B cell (primary cell): ENCODE results near the gene MCF2L. TPM values are rescaled to one million over a fixed set of nuclear protein-coding genes. Genes with fewer than 3 reads are reported as not detected.

Experiments
- ATAC-seq: fragments of 200-7000 bp; cut with Tn5 transposase; one replicate; pipeline ENCODE4 v1.10.0; 2021; ENCODE audit warnings: low read depth, mild to moderate bottlenecking, moderate number of reproducible peaks, moderate library complexity
- CTCF ChIA-PET: fragments of 350-600 bp; sonication (Branson Sonifier 250); formaldehyde crosslinking; loops from one replicate; lab custom pipeline; 2021; ENCODE audit warnings: antibody characterized with exemption, inconsistent platforms; lab: Charles Lee
- POLR2A ChIA-PET: fragments of 350-600 bp; sonication (Branson Sonifier 250); formaldehyde crosslinking; loops from one replicate; lab custom pipeline; 2021; ENCODE audit warnings: antibody characterized with exemption; lab: Charles Lee
- DNase-seq: peaks from one replicate; pipeline ENCODE4 v3.0.0; 2013
- H2AFZ ChIP-seq: 2 replicates; pipeline ENCODE4 v1.6.1; 2012; ENCODE audit warnings: mild to moderate bottlenecking, low read depth, low read length; ENCODE audit not compliant: insufficient read depth, poor library complexity, severe bottlenecking
- H3K27ac ChIP-seq, 2 donors: 1 replicate in 1 of 2; 2 replicates in 1 of 2; pipeline ENCODE4 v1.5.1; 2012 to 2013; ENCODE audit warnings: low read length in 2 of 2, mild to moderate bottlenecking in 2 of 2, moderate library complexity in 1 of 2
- H3K27me3 ChIP-seq, 4 experiments: fragments of 200-600 bp in 1 of 4; sonication (generic) in 1 of 4; replicated peaks in 1 of 4; 1 replicate in 2 of 4; 2 replicates in 2 of 4; pipeline versions ENCODE4 v1.6.1 to v1.7.0; 2013 to 2016; ENCODE audit warnings: low read length in 3 of 4, mild to moderate bottlenecking in 2 of 4, mixed read lengths in 1 of 4, moderate library complexity in 1 of 4; ENCODE audit not compliant: insufficient read depth in 4 of 4, control insufficient read depth in 3 of 4; ENCODE audit errors: control extremely low read depth in 1 of 4
- H3K36me3 ChIP-seq, 2 experiments: replicated peaks in 1 of 2; 1 replicate in 1 of 2; 2 replicates in 1 of 2; pipeline versions ENCODE4 v1.6.1 to v1.7.1; 2013; ENCODE audit warnings: low read length in 1 of 2; ENCODE audit not compliant: insufficient read depth in 2 of 2, control insufficient read depth in 1 of 2; ENCODE audit errors: control extremely low read depth in 1 of 2, extremely low read depth in 1 of 2
- H3K4me1 ChIP-seq, 2 donors: fragments of 200-600 bp in 1 of 2; sonication (generic) in 1 of 2; 1 replicate in 1 of 2; 2 replicates in 1 of 2; pipeline versions ENCODE4 v1.5.1 to v1.6.1; 2013 to 2017; ENCODE audit warnings: low read length in 2 of 2; ENCODE audit not compliant: control insufficient read depth in 2 of 2, insufficient read depth in 2 of 2
- H3K4me2 ChIP-seq: replicated peaks from 2 replicates; pipeline ENCODE3; 2012; ENCODE audit warnings: mild to moderate bottlenecking, low read depth, low read length; ENCODE audit not compliant: poor library complexity, severe bottlenecking
- H3K4me3 ChIP-seq, 5 experiments: fragments of 200-600 bp in 1 of 5; sonication (generic) in 1 of 5; 1 replicate in 3 of 5; 2 replicates in 2 of 5; pipeline versions ENCODE4 v1.5.1 to v1.7.0; 2011 to 2016; ENCODE audit warnings: low read length in 4 of 5, mild to moderate bottlenecking in 4 of 5, low read depth in 2 of 5, control low read depth in 1 of 5, moderate library complexity in 1 of 5; ENCODE audit not compliant: insufficient read depth in 1 of 5; ENCODE audit errors: control extremely low read depth in 1 of 5, extremely low read depth in 1 of 5
- H3K79me2 ChIP-seq: fragments of 200-600 bp; sonication (generic); one replicate; pipeline ENCODE4 v1.6.0; 2016; ENCODE audit warnings: low read length; ENCODE audit not compliant: control insufficient read depth, insufficient read depth
- H3K9ac ChIP-seq: fragments of 200-600 bp; sonication (generic); 2 replicates; pipeline ENCODE4 v1.6.1; 2017; ENCODE audit warnings: mild to moderate bottlenecking, low read length, moderate library complexity
- H3K9me3 ChIP-seq, 3 donors: one replicate each; pipeline versions ENCODE4 v1.6.1 to v1.7.1; 2013; ENCODE audit warnings: low read length in 2 of 3; ENCODE audit not compliant: control insufficient read depth in 2 of 3, insufficient read depth in 1 of 3; ENCODE audit errors: control extremely low read depth in 1 of 3
- H4K20me1 ChIP-seq: 2 replicates; pipeline ENCODE4 v1.6.0; 2012; ENCODE audit warnings: mild to moderate bottlenecking, low read length; ENCODE audit not compliant: insufficient read depth, control insufficient read depth, poor library complexity, severe bottlenecking
- H3K27ac Mint-ChIP-seq: one replicate; pipeline ENCODE4 v1.8.0; 2021; ENCODE audit warnings: mixed read lengths
- H3K27me3 Mint-ChIP-seq: one replicate; pipeline ENCODE4 v1.8.0; 2021; ENCODE audit warnings: mixed read lengths
- H3K4me1 Mint-ChIP-seq: one replicate; pipeline ENCODE4 v1.8.0; 2021; ENCODE audit warnings: mixed read lengths
- H3K4me3 Mint-ChIP-seq: one replicate; pipeline ENCODE4 v1.8.0; 2021; ENCODE audit warnings: mixed read lengths
- H3K9me3 Mint-ChIP-seq: one replicate; pipeline ENCODE4 v1.8.0; 2022; ENCODE audit warnings: mixed read lengths; ENCODE audit not compliant: insufficient read depth
- EZH2 ChIP-seq: IDR thresholded peaks from 2 replicates; pipeline ENCODE4 v1.6.1; 2012; ENCODE audit warnings: borderline replicate concordance, low read depth, mild to moderate bottlenecking, moderate library complexity, low read length; ENCODE audit not compliant: insufficient read depth, poor library complexity, severe bottlenecking
- WGBS: methylation state at CpG from one replicate; pipeline ENCODE4 v1.1.5; 2013; ENCODE audit warnings: missing lambda C conversion rate; ENCODE audit not compliant: insufficient coverage; 5-methylcytosine and 5-hydroxymethylcytosine counted together
- intact Hi-C: fragments of 100-400 bp; cut with micrococcal nuclease; formaldehyde crosslinking; loops from one replicate; pipeline ENCODE4 v1.10.0; 2022
- polyA plus RNA-seq: library from polyadenylated mRNA; depleted of rRNA; stranded (reverse); fragments of >200 nt; gene quantifications from 2 replicates; pipeline ENCODE4 v1.2.3, GENCODE V29; 2012
- total RNA-seq, 2 donors: library from RNA; stranded (reverse); fragments of 120-200 nt in 1 of 2; gene quantifications; 1 replicate in 1 of 2; 2 replicates in 1 of 2; pipeline versions ENCODE4 v1.2.3 to v1.2.4, GENCODE V29; 2013 to 2022
- TF ChIP-seq, protein P1 (sequence below): fragments of 200-600 bp; IDR thresholded peaks from one replicate; pipeline ENCODE4 v1.8.0; 2022; ENCODE audit warnings: antibody characterized with exemption, mild to moderate bottlenecking

The MCF2L gene
- total and polyA plus RNA-seq, 2 donors (not counting 1 experiment from before 2014, with no cell fraction given): 3.7 to 8.2 TPM

DNA sequence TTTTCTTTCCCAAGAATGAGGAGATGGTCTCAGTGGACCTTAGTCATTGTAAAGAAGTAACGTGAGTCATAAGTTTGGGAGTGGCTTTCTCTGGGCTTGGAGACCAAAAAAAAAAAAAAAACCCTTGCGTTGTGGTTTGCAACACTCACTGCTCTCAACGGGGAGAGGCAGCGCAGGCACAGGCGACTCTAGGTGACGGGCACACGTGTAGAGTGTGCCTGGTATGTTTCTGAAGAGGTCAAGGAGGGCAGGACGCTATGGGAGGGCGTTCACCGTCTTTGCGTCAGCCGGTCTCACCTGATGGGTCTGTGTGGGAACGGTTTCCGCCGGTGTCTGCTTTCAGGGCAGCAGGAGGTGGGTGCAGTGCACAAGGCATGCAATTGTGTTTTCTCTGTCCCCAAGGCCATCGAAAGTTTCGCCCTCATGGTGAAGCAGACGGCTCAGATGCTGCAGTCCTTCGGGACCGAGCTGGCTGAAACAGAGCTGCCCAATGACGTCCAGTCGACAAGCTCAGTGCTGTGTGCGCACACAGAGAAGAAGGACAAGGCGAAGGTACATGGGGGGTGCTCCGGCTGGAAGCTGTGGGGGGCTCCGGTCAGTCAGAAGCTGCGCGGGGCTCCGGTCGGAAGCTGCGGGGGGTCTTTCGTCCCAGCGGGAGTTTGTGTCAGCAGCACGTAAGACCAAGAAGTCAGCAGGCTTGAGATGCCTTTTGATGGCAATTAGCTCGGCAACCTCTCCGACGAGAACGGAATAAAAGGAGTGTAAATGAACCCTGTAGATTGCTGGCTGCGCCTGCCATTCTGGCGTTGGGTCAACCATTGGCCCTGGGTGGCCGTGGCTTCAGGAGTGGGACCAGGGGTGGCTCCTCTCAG, 95.8 kb downstream of the MCF2L start:
- Histone ChIP-seq H3K79me2 (no peaks in the 10 kb centered on the region), H3K27ac (no peak overlapping the region), H4K20me1 (no peaks in the 10 kb centered on the region), H3K27me3 (no peaks in the 10 kb centered on the region), H2AFZ (no peak overlapping the region), H3K36me3 (no peaks in the 10 kb centered on the region), H3K4me3 (no peak overlapping the region), H3K4me1 (no peaks in the 10 kb centered on the region), H3K9me3 (no peaks in the 10 kb centered on the region), H3K4me2 (no peak overlapping the region), H3K9ac (no peak overlapping the region)
- H3K27me3 Mint-ChIP-seq: no peaks in the 10 kb centered on the region
- TF ChIP-seq, protein P1, sequence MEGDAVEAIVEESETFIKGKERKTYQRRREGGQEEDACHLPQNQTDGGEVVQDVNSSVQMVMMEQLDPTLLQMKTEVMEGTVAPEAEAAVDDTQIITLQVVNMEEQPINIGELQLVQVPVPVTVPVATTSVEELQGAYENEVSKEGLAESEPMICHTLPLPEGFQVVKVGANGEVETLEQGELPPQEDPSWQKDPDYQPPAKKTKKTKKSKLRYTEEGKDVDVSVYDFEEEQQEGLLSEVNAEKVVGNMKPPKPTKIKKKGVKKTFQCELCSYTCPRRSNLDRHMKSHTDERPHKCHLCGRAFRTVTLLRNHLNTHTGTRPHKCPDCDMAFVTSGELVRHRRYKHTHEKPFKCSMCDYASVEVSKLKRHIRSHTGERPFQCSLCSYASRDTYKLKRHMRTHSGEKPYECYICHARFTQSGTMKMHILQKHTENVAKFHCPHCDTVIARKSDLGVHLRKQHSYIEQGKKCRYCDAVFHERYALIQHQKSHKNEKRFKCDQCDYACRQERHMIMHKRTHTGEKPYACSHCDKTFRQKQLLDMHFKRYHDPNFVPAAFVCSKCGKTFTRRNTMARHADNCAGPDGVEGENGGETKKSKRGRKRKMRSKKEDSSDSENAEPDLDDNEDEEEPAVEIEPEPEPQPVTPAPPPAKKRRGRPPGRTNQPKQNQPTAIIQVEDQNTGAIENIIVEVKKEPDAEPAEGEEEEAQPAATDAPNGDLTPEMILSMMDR: no peak
- TF ChIP-seq EZH2: no peak
- intact Hi-C loops: no loop called here
- H3K9me3 Mint-ChIP-seq: no peaks in the 10 kb centered on the region
- WGBS: 94% methylated on average over 40 of the region's 41 CpGs
- H3K4me3 Mint-ChIP-seq: no peak overlapping the region
- POLR2A ChIA-PET: no interaction called here
- H3K4me1 Mint-ChIP-seq: no peaks in the 10 kb centered on the region
- DNase-seq (no peak), ATAC-seq (no peak)
- CTCF ChIA-PET: no interaction called here
- no peak overlapping the region for H3K27ac Mint-ChIP-seq

DNA sequence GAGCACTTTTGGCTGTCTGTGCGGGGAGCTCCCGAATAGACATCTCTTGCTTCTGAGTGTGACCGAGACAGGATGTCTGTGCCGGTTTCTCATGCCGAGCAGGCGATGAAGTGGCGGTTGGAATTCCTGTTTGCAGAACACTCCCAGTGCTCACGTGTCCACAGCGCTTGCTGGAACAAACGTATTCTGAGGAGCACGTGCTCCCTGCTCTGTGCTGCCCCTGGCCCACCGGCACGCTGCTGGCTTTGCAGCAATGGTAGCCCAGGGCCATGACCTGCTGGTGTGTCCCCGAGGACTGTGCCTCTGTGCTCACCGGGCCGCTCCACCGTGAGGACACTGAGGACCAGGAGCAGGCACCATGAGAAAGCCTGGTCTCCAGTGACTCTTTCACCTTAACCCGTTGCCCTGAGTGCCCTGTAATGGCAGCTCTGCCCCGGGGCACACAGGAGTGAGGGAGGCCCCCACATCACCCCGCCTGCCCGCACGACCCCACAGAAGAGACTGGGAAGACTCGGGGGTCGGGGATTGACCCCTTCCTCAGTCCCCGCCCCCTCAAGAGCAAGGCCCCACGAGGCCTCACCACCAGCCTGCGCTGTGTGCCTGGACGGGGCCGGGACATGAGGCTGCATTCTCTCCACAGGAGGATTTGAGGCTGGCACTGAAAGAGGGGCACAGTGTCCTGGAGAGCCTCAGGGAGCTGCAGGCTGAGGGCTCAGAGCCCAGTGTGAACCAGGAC, 96.6 kb downstream of the MCF2L start:
- no peaks in the 10 kb centered on the region for H3K9me3 Mint-ChIP-seq
- ChIA-PET CTCF (no interaction called here), POLR2A (no interaction called here)
- Histone ChIP-seq H3K9me3 (no peaks in the 10 kb centered on the region), H3K27me3 (no peaks in the 10 kb centered on the region), H2AFZ (no peak overlapping the region), H4K20me1 (no peaks in the 10 kb centered on the region), H3K79me2 (no peaks in the 10 kb centered on the region), H3K4me2 (no peak overlapping the region), H3K27ac (no peak overlapping the region), H3K4me1 (no peaks in the 10 kb centered on the region), H3K36me3 (no peaks in the 10 kb centered on the region), H3K9ac (no peak overlapping the region), H3K4me3 (no peak overlapping the region)
- no peak for ATAC-seq
- no peak overlapping the region for H3K27ac Mint-ChIP-seq
- 92% methylated on average over 29 of the region's 29 CpGs for WGBS
- no peaks in the 10 kb centered on the region for H3K27me3 Mint-ChIP-seq
- TF ChIP-seq, protein P1: no peak
- TF ChIP-seq EZH2: no peak
- no peaks in the 10 kb centered on the region for H3K4me1 Mint-ChIP-seq
- intact Hi-C loops: no loop called here
- no peak overlapping the region for H3K4me3 Mint-ChIP-seq
- no peak for DNase-seq
